ENCODE results near the gene ACOT6.
"Not testable (repeated sequence)": the region's sequence is repeated elsewhere in the genome, so short reads cannot be mapped to it uniquely, and the experiment has no call there.

The ACOT6 gene

DNA sequence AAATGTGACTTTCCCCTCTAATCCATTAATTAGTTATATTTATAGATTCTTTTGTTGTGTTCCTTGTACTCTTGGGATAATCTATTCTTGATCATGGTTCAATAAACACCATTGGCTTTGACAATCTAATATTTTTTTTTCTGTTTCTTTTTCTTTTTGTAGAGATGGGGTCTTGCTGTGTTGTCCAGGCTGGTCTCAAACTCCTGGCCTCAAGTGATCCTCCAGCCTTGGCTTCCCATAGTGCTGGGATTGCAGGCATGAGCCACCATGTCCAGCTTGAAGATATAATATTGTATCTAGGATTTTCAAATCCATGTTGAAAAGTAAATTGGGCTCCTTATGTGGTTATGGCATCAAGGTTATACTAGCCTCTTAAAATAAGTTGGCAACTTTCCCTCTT, 38.7 kb downstream of the ACOT6 start:
- DNase-seq (ENCODE audit: low spot score): no peak

GRCh38 chr14:73655851-73656250, 43.5 kb downstream of the ACOT6 start:
- no peak for DNase-seq (ENCODE audit: low spot score)

- not testable (repeated sequence) for DNase-seq (ENCODE audit: low spot score)
These were observed 46.9 kb downstream of the ACOT6 start for GRCh38 chr14:73659202-73659601.

DNA sequence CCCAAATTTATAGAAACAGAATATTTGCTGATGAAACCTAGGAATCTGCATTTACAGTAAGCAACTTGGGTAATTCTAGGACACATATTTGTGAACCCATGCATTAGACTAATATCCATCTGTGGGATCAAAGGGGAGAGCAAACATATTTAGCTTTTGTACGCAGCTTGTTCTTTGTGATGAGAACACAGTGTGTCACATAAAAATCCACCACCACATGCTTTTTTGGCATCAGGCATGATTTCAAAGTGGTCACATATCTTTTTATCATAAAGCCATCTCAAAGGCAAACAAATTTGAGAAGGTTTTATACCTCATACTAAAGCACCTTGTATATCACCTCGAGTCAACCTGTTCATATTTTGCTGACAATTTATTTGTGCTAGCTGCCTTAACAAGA, 48.2 kb downstream of the ACOT6 start:
- no peak for DNase-seq (ENCODE audit: low spot score)

DNA sequence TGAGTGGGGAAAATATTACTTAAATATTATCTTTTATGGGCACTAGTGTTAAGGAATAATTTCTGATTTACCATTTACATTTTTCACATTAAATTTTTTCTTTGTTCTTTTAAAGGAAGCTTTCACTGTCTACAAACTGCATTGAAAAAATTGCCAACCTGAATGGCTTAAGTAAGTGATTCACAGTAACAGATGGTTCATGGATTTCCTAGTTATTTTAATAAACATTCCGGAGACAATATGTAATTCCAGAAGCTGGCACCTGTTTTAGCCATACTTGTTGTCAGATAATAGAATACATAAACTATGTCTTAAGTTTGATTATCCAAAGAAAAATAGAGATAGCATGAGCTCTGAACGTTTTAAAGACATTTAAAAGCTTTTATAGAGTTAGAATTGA, 49.6 kb downstream of the ACOT6 start:
- no peak for DNase-seq (ENCODE audit: low spot score)

GRCh38 chr14:73662487-73662943, 50.2 kb downstream of the ACOT6 start:
- DNase-seq (ENCODE audit: low spot score): no peak

GRCh38 chr14:73663548-73664212, 51.4 kb downstream of the ACOT6 start:
- no peak for DNase-seq (ENCODE audit: low spot score)

GRCh38 chr14:73665130-73665529, 52.8 kb downstream of the ACOT6 start:
- DNase-seq (ENCODE audit: low spot score): no peak

GRCh38 chr14:73666583-73666982, 54.3 kb downstream of the ACOT6 start:
- no peak for DNase-seq (ENCODE audit: low spot score)

- no peak for DNase-seq (ENCODE audit: low spot score)
These were observed 55.5 kb downstream of the ACOT6 start for GRCh38 chr14:73667854-73668253.
